ENCODE results near the gene MT1H.
"Not testable (repeated sequence)": the region's sequence is repeated elsewhere in the genome, so short reads cannot be mapped to it uniquely, and the experiment has no call there.

The MT1H gene

GRCh38 chr16:56716761-56717160 lies 47.1 kb downstream of the MT1H start:
- Histone ChIP-seq H2AFZ (ENCODE audit: low read length) (no peak overlapping the region), H3K9me2 (ENCODE audit: low read depth, low read length) (no peaks in the 10 kb centered on the region), H3K27ac (ENCODE audit: low read depth, low read length, poor library complexity, severe bottlenecking) (no peak overlapping the region), H3F3A (ENCODE audit: insufficient read depth, low read length) (no peaks in the 10 kb centered on the region), H3K4me1 (ENCODE audit: insufficient read depth, low read length, severe bottlenecking) (no peaks in the 10 kb centered on the region), H3K79me2 (ENCODE audit: insufficient read depth, low read length) (no peaks in the 10 kb centered on the region), H3K36me3 (ENCODE audit: insufficient read depth, low read length) (no peaks in the 10 kb centered on the region), H4K20me1 (ENCODE audit: insufficient read depth, low read length) (no peaks in the 10 kb centered on the region), H3K4me3 (ENCODE audit: low read depth, low read length, poor library complexity, severe bottlenecking) (no peak overlapping the region), H3K9me3 (ENCODE audit: low read length) (no peaks in the 10 kb centered on the region), H3K4me2 (ENCODE audit: low read length) (no peak overlapping the region), H3K9ac (ENCODE audit: low read length) (no peak overlapping the region), H3K27me3 (ENCODE audit: insufficient read depth, low read length) (no peaks in the 10 kb centered on the region)
- TF ChIP-seq EZH2 (IDR thresholded peaks at IDR 0.05; ENCODE audit: borderline replicate concordance, low read length) (no peak), CTCF (IDR thresholded peaks at IDR 0.05; ENCODE audit: low read length) (no peak)

DNA sequence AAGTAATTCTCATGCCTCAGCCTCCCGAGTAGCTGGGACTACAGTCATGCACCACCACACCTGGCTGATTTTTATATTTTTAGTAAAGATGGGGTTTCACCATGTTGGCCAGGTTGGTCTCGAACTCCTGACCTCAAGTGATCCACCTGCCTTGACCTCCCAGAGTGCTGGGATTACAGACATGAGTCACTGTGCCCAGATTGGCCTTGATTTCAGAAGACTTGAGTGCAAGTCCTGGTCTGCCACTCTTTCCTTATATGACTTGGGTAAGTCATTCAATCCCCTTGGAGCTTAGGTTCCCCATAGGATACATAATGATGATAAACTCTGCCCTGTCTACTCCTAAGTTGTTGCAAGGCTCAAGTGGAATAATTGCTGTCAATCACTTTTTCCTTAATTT lies 47.9 kb downstream of the MT1H start:
- not testable (repeated sequence) for H3K9ac ChIP-seq (ENCODE audit: low read length); H2AFZ ChIP-seq (ENCODE audit: low read length); H3K9me3 ChIP-seq (ENCODE audit: low read length); H3K27me3 ChIP-seq (ENCODE audit: insufficient read depth, low read length); H3F3A ChIP-seq (ENCODE audit: insufficient read depth, low read length); H3K79me2 ChIP-seq (ENCODE audit: insufficient read depth, low read length); H4K20me1 ChIP-seq (ENCODE audit: insufficient read depth, low read length); H3K4me2 ChIP-seq (ENCODE audit: low read length); H3K9me2 ChIP-seq (ENCODE audit: low read depth, low read length); H3K4me1 ChIP-seq (ENCODE audit: insufficient read depth, low read length, severe bottlenecking); H3K4me3 ChIP-seq (ENCODE audit: low read depth, low read length, poor library complexity, severe bottlenecking); H3K36me3 ChIP-seq (ENCODE audit: insufficient read depth, low read length); H3K27ac ChIP-seq (ENCODE audit: low read depth, low read length, poor library complexity, severe bottlenecking)
